Effector CD4-positive, alpha-beta T cell (primary cell): ENCODE results near the gene ZNRF3.
A peak's percentile ranks its signal among the peaks of the same experiment; 100 is the strongest.

ENCODE experiments used
- DNase-seq: peaks from one replicate; pipeline ENCODE4 v3.0.0-alpha.2; 2020

ZNRF3 gene

DNA sequence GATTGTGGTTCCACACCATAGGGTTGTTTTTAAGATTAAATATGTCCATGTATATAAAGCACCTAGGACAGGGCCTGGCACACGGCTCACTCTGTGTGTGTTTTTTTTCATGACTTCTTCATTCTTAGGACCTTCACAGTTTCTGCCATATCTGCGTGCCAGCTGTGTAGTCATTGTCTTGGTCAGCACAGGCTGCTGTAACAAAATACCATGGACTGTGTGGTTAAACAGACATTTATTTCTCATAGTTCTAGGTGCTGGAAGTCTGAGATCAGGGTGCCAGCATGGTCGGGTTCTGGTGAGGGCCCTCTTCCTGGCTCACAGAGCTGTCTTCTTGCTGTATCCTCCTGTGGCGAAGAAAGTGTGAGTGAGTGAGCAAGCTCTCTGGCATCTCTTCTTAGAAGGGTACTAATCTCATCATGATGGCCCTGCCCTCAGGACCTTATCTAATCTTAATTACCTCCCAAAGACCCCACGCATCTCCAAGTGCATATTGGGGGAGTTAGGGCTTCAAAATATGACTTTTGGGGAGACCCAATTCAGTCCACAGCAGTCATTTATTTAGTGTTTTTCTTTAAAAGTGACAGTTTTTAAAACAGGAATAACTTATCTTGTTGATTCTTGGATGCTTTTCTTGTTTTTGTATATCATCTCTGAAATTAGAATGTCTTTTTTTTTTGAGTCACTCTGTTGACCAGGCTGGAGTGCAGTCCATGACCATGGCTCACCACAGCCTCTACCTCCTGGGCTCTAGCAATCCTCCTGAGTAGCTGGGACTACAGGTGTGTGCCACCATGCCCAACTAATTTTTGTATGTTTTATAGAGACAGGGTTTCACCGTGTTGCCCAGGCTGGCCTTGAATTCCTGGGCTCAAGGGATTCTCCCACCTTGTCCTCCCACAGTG is 70.9 kb downstream of the ZNRF3 start:
- DNase-seq, result no peak

DNA sequence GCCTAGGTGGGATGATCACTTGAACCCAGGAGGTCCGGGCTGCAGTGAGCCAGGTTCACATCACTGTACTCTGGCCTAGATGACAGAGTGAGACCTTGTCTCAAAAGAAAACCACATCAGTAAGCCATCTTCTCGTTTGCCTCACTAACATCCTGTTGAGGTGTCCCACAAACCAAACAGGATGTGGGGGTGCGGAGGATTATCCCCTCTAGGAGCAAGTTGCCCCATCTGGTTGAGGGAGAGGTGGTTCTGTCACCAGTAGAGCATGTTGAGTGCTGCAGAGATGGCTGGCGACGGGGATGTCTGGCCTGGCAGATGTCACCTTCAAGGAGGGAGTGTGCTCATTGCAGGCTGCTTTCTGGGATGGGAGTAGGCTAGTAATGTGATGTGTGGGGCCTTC is 72.4 kb downstream of the ZNRF3 start:
- DNase-seq, result peak; percentile 33

DNA sequence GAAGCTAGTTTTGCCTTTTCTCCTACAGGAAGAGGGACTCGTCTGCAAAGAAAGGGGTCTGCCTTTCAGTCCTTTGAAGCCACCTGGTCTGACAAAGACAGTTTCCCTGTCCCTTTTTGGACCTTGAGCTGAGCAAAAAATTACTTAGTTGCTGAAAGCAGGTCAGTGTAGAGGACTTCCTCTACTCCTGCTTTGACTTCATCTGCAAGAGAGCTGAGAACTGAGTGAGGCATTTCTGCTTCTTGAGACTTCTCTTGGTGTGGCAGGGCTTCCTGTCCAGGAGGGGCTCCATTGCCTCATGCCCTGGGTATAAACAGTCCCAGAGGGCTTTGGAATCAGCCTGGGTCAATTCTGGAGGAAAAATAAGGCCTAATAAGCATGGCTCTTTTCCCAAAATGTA is 73.1 kb downstream of the ZNRF3 start:
- no peak for DNase-seq

DNA sequence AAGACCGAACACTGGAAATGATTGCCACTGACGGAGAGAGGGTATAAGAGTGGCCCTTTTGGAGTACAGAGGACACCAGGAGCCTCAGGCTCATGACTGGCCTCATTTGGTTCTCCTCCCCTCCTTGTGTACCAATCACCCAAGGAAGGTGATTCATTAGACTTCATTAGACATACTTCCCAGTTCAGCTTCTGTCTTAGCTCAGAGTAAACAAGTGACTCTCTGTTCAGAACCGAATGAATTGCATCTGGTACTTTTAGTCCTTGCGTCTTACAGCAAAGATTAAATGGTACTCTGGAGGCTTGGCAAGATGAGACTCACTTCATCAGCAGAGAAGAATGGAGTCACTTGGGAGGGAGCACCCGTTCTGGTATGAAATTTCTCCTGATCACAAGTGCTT is 75.2 kb downstream of the ZNRF3 start:
- no peak for DNase-seq

DNA sequence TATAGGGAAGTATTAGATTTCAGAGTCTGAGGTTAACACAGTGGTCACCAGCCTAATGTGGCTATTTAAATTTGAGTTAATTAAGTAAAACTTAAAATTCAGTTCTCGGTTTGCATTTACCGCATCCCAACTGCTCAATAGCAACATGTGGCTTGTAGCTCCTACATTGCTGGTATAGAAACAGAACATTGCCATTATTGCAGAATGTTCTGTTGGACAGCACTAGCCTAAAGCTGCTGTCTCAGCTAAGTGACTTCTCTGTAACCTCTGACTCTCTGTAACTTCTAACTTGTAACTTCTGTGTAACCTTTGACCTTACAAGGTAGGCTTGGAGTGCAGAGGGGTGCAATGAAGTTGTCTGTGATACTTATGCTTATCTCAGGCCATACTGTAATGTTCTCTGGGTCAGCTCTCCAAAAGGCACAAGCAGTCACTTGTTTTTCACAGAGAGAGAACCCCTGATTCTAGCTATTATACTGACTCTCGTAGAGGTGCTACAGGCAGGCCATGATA is 78.7 kb downstream of the ZNRF3 start:
- DNase-seq, result no peak

DNA sequence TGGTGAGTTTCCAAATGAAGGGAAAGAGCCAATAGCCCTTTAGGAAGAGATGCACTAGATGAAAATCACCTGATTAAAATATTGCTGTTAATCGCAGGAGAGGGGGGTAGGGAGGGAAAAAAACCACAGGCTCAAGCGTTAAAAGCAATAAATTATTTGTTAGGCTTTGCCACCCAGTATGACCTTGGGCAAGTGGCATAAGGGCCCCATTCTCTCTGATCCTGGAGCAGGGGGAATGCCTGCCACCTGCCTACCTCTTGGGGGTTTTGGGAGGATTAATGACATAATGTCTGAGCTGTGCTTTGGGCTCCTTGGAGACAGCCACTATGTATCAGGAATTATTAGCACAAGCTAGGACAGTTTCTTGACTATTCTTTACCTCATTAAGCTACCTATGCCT is 80.0 kb downstream of the ZNRF3 start:
- no peak for DNase-seq

DNA sequence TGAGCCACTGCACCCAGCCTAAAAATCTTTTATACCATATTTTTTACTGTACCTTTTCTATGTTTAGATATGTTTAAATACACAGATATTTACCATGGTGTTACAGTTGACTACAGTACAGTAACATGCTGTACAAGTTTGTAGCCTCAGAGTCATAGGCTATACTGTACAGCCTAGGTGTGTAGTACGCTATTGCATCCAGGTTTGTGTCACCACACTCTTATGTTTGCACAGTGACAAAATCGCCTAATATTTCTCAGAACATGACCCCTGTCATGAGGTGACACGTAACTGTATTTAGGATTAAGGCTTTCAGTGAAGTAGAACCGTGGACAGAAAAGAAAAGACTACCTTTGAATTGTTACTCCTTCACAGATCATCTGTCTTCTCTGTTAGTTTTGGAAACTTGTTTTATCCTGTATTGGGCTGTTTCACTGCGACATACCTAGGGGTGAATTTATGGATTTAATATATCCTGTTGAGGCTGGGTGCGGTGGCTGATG is 83.8 kb downstream of the ZNRF3 start:
- DNase-seq, result no peak

DNA sequence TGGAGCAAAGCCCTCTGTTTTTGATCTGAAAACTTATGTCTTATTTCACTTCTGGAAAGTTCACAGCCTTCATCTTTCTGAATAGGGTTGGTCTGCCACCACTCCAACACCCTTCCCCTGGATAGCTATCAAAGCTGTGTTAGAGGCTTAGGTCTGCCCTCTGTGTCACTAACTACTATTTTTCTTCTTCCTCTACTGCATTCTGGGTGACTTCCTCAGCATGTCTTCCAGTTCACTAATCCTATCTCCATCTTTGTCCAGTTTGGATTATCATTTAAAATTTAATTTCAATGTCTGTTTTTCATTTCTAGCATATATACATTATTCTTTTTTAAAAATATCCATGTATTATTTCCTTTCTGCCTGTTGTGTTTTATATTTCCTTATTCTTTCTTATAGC is 84.6 kb downstream of the ZNRF3 start:
- DNase-seq, result no peak

DNA sequence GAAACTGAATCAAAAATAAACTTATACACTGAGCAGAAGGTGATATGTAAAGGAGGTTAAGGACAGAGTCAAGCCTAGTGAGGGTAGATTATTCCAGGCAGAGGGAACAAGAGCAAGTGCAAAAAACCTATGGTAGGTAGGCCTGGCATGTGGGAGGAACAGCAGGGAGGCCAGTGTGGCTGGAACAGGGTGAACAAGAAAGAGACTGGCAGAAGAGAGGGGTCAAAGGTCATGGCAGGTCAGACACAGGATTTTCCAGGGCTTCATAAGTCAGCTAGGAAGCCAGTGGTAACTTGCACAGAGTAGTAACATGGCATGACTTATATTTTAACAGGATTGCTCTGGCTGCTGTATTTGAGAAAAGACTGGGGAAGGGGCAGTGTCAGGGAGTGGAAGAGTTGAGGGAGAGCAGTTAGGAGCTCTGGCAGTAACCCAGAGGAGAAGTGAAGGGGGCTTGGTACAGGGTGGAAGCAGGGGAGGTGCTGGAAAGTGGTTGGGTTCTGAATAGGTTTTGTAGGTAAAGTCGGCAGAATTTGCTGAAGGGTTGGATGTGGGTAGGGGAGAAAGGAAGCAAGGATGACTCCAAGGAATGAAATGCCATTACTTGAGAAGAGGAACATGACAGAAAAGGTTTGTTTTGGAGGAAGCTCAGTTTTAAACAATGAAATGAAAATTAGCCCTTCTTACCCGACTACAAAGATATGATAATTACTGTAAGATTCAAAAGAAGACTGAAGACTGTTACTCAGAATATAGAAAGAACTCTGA is 86.2 kb downstream of the ZNRF3 start:
- no peak for DNase-seq

DNA sequence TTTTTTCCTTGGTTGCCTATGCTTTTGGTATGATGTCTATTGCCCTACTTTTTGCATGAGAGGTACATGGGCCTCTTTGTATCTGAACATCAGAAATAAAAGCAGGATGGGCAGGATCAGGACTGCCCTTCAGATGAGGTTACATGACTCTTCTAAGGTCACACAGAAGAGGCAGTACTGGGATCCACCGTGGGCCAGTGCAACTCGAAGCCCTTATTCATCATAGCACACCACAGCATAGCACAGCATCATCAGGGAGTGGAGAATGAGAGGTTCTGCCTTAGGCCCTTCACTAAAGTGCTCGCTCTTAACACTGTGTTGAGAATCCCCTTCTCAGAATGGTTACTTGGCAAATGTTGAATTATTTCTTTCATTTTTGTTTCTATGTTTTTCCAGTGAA is 90.0 kb downstream of the ZNRF3 start:
- no peak for DNase-seq

DNA sequence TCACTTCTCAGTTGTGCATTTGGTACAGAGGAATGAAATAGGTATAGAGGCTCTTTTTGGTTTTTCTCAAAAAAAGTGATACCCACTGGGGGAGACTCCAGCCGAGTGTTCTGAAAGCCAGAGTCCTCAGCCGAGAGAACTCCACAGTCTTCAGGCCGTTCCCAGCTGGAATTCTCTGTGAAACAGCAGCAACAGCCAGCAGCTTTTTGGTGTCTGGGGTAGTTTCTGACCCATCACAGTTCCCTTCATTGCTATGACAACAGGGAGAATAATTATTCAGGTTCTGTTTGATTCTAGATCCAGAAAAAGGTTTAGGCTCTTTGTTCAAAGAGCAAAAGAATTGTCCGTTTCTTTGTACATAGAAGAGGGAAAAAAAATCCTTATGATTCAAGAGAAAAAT is 93.7 kb downstream of the ZNRF3 start:
- DNase-seq, result no peak

DNA sequence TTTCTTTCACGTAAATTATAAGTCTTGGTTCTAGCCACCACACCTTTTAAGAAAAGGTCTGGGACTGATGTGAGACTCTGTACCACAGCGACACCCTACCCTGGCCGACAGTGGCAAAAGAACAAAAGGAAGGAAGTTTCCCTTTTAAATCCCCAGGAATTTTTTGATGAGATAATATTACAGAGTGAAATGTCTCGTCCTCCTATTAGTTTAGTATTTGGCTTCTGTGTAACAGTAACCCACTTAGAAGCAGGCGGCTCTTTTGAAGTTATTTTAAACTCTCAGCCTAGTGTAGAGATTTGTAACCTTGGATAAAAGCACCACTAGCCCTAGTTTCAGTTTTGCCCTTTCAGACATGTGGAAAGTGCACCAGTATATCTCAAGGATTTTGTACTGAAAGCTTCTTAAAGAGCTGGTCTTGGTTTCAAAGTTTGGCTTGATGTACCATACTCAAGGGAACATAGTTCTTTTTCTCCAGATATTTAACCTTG is 94.2 kb downstream of the ZNRF3 start:
- DNase-seq, result no peak

DNA sequence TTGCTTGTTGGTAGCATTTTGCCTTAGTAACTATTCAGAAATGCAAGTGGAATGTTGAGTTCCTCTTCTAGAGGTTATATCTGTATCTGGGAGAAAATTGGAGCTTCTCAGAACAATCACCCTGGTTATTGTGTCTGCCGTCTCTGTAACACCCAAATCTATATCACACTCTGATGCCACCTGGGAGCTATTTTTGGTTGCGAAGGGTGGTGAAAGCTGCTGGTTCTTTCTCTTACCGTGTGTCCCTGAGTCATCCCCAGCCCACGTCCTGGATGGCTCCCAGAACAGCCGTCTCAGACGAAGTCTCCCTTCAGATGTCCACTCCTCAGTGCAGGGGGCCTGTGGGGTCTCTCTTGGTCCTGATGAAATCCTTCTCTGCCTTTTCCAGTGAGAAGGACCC is 94.8 kb downstream of the ZNRF3 start:
- DNase-seq, result no peak

DNA sequence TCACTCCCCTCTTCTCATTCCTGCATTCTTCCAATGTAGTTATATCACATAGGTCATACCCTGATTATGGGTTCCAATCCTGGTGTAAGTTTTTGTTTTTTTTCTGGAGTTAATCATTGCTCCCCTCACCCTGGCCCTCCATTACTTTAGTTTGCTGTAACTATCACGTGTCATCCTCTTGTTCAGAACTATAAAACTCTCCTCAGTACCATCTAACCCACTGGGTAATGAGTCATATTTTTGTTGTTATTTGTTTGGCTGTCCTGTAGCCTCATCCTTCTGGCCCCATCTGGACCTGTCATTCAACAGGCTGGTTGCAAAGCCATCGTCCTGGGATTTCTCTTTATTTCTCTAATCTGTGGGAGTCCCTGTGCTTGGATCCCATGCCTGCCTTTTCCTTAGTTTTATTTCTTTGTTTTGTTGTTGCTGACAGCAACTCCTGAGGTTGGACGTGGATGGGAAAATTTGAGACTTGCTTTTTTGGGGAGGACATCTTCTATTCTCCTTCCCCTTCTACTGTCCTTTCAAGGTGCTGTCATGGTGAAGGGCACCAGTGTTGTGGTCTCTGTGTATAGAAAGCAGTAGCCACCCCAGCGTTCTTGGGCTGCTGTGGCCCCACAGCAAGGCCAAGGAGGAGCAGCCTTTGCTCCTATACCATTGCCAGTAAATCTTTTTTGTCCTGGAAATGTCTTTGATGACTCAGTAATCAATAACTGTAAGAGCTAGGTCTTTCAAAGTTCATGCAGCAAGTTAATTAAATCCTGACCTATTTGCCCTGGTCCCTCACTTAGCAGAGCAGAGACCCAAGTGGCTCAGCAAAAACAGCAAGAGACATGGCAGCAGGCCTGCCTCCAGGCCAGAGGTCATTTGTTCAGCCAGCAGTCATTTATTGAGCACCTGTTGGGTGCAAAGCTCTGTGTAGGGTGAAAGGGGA is 95.8 kb downstream of the ZNRF3 start:
- DNase-seq, result no peak

DNA sequence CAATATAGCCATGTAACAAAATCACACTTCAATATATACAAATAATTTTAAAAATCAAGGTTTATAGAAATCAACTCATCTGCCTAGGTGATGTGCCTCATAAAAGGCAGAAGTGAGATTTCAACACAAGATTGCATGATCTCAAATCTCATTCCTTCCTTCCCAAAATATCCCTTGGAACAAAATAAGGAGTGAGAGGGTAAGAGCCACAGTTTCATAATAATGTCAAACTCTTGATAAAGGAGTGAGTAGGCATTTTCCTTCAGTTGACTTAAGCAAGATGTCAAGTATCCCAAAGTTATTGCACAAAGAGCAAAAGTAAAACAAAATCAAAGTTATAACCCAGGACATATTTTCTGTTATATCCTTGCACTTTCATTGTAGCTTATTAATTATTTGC is 97.0 kb downstream of the ZNRF3 start:
- no peak for DNase-seq

DNA sequence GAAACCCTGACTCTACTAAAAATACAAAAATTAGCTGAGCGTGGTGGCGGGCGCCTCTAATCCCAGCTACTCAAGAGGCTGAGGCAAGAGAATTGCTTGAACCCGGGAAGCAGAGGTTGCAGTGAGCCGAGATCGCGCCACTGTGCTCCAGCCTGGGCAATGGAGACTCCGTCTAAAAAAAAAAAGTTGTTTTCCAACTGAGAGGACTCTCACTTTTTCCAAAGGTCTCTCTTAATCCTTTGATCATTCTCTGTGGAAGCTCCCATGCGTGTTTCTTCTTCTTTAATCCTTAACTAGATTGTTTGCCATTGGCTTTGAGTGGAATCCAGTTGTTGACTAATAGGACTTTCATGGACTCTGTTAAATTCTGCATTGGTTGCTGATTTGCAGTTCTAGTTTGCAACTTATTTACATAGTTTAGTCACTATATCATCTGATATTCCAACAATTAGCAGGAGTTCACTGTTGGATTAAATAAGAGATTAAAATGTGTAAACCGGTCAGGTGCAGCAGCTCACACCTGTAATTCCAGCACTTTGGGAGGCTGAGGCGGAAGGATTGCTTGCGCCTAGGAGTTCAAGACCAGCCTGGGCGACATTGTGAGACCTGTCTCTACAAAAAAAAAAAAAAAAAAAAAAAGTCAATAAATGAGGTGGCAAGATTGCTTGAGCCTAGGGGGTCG is 98.6 kb downstream of the ZNRF3 start:
- no peak for DNase-seq

DNA sequence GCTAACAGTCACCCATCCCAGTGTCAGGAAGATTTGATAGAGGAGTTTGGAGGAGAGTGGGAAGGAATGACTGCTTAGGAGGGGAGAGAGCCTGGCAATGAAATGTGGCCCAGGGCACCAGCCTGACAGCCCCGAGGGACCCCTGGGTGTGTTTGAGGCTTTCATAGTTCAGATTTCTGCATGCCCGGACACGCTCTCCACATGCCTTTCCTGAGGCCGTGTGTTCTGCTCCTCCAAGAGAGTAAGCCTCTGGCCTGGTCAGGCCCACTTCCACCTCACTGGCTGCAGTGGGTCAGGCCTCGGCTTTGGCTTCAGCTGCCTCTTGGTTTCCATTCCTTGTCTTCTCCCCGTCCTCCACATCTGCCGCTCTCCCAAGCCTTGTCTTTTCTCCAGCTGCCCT is 99.8 kb downstream of the ZNRF3 start:
- no peak for DNase-seq

DNA sequence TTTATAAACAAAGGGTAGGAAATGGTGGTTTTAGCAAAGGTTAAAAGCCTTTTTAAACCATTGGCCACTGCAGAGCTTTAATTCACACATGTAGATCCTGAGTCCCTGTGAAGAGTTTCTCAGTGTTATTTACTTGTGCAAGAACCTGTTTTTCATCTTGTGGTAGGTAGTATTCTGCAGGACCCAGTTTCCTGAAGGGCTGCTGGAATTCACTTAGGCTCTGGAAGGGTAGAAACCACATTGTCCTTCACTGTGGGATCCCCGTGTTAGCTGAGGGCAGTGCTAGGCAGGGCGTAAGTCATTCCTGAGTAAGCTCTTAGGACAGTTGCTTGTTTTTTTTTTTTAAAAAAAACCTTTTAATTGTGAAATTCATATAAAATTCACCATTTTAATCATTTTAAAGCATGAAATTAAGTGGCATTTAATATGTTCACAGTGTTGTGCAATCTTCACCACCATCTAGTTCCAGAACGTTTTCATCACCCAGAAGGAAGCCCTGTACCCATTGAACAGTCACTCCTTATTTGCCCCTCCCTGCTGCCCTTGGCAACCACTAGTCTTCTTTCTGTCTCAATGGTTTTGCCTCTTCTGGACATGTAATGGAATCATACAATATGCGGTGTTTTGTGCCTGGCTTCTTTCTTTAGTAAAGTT is 100.5 kb downstream of the ZNRF3 start:
- DNase-seq, result no peak

DNA sequence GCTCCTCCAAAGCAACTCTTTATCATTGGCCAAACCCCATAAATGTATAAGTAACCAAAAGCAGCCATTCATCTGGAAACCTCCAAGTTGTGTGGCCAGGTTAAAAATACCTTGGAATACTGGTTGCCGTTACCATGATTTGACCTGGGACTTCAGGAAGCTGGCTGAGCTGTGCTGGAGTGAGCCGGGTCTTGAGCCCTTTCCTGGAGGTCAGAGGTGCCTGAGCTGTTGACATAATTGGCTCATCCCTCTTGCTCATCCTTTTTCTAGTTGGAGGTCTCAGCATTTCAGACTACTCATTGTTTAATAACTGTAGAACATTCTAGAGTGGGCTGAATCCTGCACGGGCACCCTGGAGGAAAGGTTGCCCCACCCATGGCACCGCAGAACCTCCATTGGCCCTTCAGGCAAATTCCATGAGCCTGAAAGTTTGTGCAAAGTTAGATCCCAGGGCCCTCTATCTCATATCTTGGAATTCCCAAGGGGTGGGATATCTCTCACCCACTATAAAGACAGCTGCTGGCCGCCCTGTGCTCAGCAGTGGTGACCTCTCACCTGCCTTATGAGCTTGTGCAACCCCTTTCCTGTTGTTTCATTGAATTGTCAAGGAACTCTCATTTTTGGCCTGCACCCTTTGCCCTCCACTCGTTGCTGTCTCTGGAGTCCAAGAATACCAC is 101.2 kb downstream of the ZNRF3 start:
- DNase-seq, result no peak

DNA sequence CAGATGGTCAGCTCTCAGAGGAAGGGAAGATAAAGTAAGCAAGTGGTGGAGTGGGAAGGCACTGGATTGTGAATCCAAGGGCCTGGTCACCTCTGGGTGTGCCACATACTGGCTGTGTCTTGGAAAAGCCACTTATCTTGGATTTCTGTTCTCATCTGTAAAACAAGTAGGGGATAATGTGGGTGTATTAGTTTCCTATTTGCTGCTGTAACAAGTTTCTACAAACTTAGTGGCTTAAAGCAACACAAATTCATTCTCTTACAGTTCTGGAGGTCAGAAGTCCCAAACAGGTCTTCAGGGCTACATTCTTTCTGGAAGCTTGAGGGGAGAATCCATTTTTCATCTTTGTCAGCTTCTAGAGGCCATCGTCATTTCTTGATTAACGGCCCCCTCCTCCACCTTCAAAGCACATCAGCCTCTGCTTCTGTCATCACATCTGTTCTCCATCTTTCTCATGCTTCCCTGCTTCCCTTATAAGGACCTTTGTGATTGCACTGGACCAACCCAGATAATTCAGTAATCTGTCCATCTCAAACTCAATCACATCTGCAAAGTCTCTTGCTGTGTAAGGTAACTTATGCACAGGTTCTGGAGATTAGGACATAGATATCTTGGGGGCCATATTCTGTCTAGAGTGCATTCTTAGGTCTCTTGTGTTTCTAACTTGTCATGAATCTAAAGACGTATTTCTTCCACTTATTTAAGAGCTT is 102.4 kb downstream of the ZNRF3 start:
- no peak for DNase-seq
